ENCODE measurements around the gene OPTC.
"Not testable (repeated sequence)": the region's sequence is repeated elsewhere in the genome, so short reads cannot be mapped to it uniquely, and the experiment has no call there.

OPTC gene

DNA sequence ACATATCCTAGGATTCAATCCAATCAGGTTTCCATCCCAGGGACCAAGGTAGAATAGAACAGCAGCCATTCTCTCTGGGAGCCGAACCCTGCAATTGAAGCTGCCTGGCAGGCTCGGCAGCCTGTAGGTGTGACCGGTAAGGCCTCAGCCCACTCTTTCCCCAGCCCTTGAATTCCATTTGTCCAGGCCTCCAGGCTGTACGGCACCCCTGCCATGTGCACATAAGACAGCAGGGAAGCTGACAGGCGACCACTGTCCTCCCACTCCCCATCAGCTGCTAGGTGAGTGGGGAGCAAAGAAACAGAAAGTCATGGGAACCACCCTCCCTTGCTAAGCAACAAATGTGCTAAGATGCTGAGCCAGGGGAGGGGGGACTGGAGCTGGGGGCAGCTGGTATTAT, 23.0 kb downstream of the OPTC start:
- DNase-seq (ENCODE audit: low read depth in 2 of 2): no peak

DNA sequence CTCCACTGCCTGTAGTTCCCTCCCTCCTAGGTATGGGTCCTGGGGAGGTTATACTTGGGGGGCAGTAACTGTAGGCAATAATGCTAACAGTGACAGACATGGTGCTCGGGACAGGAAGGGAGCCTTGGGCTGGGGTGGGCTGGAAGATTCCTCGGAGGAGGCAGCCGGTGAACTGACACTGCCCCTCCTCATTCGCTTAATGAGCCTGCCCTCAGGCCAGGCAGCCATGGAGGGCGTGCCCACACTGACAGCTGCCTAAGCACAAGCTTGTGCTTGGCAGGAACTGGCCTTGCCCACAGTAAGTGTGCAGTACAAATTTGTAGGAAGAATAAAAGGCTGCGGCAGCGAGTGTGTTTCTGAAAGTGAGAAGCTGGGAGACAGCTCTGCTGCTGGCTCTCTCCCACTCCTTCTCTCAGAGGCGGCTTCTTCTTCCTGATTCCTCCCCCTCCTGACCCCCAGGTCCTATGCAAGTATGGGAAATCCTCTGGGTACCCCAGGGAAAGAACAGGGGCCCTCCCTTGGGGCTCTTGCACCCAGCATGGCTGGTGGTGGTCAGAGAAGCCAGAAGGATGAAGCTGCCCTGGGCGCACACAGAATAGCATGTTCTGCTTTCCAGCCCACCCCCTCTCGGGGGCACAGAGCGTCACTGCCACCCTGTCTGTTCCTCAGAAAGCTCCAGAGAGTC, 23.6 kb downstream of the OPTC start:
- DNase-seq (ENCODE audit: low read depth in 2 of 2): no peak

DNA sequence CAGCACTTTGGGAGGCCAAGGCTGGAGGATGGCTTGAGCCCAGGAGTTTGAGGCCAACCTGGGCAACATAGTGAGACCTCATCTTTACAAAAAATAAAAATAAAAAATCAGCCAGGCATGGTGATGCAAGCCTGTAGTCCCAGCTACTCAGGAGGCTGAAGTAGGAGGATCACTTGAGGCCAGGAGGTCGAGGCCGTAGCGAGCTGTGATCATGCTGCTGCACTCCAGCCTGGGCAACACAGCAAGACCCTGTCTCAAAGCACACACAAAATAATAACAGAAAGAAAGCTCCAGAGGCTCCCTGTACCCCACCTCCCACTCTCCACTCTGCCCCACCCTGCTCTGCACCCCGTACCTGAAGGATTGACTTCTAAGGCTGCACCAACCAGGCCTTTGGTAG, 24.2 kb downstream of the OPTC start:
- not testable (repeated sequence) for DNase-seq (ENCODE audit: low read depth in 2 of 2)

DNA sequence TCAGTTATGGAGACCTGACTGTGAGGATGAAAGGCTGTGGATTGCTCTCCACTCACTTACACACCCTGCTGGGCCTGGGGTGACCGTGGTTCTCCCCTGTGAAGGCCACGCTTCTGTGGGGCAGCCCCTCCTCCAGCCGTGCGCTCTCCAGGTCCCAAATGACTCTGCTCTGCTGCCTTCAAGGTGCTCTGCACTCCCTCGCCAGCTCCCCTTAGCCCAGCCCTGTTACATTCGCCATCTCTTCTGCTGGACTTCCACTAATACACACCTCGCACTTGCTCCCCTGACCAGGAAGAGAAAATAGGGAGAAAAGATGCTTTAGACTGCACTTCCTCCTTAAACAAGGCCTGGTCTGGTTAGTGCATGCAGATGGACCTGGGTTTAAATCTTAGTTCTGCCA, 24.6 kb downstream of the OPTC start:
- no peak for DNase-seq (ENCODE audit: low read depth in 2 of 2)

DNA sequence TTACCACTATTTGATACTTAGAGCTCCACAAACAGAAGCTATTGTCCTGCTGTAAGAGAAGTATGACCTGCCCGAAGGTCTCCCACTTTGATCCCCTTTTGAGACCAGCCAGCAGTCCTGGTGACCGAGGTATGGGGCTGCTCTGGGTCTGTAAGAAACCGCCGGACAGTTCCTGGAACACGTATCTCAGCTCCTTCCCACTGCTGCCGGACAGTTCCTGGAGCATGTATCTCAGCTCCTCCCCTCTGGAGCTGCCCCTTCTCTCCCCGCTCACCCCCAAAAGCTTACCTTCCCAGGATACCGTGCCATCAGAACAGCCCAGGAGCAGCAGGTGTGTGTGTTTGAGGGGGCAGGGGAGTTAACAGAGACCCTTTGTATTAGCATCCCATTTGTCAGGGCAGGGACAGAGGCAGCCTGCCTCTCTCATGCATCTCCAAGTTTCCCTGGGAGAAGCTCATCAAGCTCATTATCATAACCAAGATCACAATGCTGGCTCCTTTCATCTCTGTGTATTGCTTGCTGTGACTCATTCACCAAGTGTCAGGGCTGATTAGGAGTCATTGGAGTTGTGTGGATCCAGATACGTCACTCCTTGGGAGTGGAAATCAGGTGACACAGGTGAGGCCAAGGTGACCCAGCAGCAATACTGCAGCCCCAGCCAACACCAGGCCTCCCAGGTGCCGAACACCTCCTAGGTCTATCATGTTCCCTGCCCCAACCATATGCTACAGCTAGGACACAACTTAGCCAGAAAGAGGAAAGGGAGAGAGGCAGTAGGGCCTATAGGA, 25.3 kb downstream of the OPTC start:
- no peak for DNase-seq (ENCODE audit: low read depth in 2 of 2)

DNA sequence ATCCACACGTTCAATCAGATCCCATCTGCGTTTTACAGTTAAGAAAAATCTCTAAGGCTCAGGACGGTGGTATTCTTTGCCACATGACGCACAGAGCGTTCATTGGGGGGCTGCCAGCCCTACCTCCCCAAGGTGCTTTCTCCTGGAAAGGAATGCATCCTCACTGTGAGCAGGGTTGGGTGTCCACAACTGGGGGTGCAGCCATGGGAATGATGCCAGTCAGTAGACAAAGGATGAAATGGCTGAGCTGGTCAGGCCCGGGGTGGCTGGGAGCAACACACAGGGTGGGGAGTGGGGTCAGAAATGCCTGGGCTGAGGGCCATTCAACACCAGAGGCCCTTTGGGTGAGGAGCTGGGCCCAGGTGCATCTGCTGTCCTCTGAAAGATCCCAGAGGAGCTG, 25.9 kb downstream of the OPTC start:
- no peak for DNase-seq (ENCODE audit: low read depth in 2 of 2)

DNA sequence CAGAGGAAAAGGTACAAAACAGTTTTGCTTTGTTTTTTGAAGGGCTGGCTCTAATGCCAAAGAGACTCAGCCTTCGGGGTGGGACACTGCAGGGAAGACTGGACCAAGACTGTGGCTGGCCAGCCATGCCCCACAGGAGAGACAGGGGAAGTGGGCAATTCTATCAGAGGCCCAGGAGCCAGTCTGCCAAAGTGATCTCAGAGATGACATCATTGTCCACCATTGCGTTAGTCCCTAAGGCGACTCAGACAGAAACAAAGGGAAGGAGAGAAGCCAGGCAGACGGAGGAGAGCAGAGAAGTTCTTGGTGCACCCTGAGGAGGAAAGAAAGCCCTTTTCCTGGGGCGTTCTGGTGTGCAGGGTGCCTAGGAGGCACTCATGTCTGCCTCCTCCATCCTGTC, 26.4 kb downstream of the OPTC start:
- DNase-seq (ENCODE audit: low read depth in 2 of 2): no peak

DNA sequence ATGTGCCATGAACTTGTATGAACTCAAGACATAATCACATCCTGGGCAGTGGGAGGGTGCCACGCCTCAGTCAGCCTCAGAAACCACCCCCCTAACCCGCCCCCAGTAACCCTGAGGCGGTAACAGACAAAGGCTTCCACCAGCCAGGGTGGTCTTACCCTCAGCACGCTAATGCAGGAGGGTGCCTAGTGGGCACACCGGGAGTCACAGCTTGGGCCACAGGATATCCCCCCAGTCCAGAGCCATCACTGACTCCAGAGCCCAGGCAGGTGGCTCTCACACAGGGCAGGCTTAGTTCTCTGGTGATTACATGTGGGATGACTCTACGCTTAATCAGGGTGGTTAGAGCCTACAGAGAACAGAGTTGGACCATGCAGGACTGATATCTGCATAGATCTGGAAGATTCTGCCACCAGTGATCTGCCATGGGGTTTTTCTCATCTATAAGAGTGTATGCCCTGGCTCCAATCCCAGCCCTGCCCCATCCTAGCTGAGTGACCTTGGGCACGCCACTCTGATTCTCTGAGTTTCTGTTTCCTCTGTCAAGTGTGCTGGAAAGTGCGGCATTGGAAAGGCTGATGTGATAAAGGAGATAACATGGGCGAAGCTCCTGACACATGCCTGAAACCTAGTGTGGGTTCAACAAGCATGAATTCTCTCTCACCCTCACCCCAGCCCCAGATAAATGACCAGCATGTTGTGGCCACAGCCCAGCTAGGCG, 27.3 kb downstream of the OPTC start:
- DNase-seq (ENCODE audit: low read depth in 2 of 2): no peak

DNA sequence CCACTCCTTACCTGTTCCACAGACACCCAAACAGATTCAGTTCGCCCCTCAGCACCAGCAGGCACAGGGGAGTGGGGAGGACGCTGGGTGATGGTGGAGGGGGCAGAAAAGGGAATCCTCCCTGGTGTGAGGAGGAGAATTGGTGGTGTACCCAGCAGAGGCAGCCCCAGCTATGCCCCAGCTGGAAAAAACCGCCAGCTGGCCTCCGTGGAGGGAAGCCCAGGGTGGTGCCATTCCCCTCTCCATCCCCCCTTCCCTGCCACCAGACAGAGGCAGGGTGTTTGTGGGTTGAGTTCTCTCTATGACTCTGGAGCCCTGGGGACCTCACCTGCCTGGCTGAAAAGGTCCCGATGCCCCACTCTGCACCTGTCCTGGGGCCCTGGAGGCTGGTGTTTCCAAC, 27.9 kb downstream of the OPTC start:
- no peak for DNase-seq (ENCODE audit: low read depth in 2 of 2)

DNA sequence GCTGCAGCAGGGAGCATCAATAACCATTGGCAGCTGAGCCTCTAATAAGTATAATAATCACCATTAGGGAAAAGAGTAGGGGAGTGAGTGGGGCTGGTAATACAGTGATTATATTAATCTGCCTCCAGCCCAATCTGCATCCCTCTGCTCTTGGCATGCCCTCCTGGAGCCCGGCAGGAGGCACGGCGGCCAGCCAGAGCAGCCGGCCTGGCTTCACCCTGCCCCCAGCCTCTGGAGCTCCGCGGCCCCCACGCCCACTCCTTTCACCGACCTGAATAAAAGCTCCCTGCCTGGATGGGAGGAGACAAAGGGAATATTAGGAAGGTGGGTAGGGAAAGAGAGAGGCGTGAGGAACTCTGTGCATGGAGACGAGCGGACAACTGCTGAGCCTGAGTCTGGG, 28.3 kb downstream of the OPTC start:
- DNase-seq (ENCODE audit: low read depth in 2 of 2): no peak

DNA sequence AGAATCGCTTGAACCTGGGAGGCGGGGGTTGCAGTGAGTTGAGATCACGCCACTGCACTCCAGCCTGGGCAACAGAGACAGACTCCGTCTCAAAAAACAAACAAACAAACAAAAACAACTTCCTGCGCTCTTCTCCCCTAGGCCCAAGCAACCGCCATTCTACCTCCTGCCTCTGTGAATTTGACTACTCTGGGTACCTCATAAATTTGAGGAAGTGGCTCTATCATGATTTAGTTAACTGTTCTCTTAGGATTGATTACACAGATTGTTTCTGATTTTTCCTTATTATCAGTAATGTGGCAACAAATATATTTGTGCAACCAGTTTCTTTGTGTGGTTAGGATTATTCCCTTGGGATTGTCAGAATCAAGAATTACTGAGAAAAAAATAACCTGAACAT, 29.7 kb downstream of the OPTC start:
- DNase-seq (ENCODE audit: low read depth in 2 of 2): no peak

DNA sequence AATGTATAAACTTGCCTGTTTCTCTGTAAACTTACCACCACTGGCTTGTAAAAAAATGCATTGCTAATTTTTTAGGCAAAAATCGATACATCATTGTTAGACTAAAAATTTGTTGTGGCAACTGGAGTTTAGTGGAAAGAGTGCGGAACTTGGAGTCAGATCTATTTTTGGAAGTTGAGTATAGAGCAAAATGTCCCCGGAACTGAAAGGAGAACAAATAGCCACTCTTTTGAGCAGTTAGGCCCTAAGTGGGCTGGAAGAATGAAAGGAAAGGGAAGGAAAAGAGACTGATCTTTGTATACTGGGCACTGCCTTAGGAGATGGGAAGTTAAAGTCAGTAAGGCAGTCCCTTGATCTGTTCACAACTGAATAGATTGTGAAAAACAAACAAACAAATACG, 30.2 kb downstream of the OPTC start:
- no peak for DNase-seq (ENCODE audit: low read depth in 2 of 2)

DNA sequence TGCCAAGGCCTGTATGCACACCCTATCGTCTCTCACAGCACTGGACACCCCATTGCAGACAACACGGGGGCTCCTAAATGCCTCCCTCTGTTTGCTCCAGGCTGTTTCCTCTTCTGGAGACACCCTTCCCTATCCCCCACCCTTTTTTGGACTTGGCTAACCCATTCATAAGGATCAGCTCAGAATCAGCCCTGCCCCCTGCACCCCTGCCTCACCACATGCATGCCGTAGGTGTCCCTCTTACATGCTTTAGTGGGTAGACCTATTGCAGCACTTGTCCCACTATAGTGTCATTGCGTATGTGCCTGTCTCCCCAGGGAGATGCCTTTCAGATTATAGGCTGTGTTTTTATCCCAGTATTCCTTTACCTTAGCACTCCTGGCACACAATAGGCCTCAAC, 30.9 kb downstream of the OPTC start:
- no peak for DNase-seq (ENCODE audit: low read depth in 2 of 2)

DNA sequence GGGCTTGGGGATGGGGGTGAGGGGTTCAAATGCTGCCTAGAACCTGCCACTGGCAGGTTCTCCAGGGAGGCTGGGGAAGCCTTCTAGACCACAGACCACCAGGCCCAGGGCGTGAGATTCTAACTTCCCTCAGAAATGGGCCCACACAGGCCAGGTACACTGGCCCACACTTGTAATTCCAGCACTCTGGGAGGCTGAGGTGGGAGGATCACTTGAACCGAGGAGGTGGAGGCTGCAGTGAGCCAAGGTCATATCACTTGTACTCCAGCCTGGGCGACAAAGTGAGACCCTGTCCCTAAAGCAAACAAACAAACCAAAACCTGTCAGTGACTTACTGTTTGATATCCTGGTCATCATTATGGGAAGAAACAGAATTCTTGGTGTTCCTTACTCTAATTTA, 31.7 kb downstream of the OPTC start:
- DNase-seq (ENCODE audit: low read depth in 2 of 2): no peak

DNA sequence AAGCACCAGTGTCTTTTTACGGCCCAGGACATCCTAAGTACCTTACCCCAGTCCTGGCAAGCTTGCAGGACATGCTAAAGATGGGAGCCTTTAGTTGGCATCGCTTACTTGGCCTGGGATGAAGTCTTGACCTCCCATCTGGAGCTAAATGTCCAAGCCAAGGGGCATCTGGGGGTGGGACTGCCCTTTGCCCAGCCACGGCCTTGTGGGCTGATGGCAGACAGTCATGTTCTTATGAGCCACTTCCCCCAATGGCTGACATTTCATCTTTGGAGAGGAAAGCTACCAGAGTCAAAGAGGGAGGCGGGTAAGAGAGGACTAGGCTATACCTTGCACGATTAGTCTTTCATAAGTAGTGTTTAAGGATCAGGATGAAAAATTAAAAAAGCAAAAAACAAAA, 32.2 kb downstream of the OPTC start:
- no peak for DNase-seq (ENCODE audit: low read depth in 2 of 2)

DNA sequence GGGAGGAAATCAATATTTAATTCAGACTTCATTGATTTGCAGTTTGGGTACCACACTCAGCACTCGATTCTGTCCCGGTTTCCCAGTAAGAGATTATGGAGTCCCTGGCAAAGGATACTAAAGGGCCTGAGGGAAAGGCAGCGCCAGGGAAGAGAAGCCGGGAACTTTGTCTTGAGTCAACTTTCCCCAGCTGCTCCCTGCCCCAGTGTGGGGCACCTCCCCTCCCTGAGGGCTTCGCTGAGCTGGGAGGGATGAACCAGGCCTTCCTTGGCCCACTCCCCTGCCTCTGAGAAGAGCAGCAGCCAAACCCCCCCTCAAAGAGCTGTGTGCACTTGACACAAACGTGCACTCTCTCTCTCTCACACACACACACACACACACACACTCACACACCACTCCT, 32.6 kb downstream of the OPTC start:
- DNase-seq (ENCODE audit: low read depth in 2 of 2): no peak

DNA sequence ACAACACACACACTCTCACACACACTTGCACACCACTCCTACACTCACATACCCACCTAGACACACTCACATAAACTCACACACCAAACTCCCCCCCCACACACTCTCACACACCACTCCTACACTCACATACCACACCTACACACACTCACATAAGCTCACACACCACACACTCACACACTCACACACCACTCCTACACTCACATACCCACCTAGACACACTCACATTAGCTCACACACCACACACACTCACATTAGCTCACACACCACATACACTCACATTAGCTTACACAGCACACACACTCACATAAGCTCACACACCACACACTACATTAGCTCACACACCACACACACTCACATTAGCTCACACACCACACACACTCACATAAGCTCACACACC, 33.1 kb downstream of the OPTC start:
- DNase-seq (ENCODE audit: low read depth in 2 of 2): no peak

DNA sequence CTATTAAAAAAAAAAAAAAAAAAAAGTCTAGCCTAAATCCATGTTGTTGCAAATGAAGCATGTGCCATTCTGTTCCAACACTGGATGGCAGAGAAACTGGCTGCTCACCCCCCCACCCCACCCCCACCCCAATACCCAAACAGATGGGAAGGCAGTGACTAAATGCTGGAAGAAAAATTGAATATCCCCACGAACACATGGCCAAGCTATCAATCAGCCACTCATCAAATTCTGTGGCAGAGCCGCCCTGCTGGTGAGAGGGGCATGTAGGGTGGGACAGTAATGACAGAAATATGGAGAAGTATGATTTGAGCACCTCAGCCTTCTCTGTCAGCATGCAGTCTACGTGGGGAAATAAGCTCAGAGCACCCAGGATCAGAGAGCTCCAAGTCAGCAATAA, 34.1 kb downstream of the OPTC start:
- DNase-seq (ENCODE audit: low read depth in 2 of 2): no peak

DNA sequence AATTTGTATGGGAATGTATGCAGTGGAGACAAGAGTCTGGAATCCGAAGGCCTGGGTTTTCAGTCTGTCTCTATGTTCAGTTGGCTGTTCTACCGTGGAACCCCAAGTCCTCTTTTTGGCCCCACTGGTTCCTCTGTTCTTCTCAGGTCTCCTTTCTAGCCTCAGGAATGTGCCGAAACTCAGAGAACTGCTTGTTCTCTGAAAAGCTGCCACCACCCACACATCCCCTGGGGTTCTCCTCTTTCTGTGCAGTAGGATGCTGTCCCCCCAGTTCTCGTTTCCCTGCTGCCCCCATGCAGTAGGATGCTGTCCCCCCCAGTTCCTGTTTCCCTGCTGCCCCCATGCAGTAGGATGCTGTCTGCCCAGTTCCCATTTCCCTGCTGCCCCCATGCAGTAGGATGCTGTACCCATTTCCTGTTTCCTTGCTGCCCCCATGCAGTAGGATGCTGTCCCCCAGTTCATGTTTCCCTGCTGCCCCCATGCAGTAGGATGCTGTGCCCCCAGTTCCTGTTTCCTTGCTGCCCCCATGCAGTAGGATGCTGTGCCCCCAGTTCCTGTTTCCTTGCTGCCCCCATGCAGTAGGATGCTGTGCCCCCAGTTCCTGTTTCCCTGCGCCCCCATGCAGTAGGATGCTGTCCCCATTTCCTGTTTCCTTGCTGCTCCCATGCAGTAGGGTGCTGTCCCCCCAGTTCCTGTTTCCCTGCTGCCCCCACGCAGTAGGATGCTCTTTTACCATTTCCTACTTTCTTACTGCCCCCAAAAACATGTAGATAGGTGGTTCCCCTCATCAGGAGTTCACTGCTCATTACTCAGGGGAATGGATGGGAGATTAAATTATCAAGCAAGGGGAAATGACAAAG, 35.3 kb downstream of the OPTC start:
- DNase-seq (ENCODE audit: low read depth in 2 of 2): no peak

DNA sequence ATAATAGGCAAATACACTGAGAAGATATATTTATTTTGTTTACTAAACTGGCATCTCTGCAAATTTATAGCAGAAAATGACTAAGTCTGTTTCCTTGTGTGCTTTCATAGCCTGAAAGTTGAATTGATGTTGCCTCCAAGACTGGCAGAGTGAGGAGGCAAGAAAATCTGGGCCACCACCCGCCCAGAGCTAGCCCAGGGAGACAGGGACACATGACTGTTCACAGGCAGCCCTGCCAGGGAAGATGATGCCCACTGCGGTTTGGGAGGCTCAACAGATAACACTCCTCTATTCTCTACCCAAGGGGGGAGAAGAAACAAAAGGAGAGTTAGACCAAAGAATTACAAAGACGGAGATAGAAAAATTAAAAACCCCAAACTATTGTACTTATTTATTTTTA, 37.1 kb downstream of the OPTC start:
- no peak for DNase-seq (ENCODE audit: low read depth in 2 of 2)

DNA sequence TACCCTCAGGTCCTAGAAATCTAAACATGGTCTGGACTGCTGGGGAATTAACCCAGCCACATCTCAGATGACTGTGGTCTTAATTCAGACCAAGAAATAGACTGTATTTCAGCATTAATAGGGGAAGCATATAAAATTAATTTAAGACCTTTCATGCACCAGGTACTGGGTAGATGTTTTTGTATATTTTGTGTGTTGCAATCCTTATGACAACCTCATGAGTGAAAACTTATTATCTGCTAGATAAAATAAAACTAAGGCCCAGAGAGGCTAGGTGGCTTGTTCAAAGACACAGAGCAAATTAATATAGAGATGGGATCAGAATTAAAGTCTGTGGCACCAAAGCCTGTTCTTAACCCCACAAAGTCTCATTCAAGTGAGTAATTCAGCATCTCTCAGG, 40.1 kb downstream of the OPTC start:
- no peak for DNase-seq (ENCODE audit: low read depth in 2 of 2)

DNA sequence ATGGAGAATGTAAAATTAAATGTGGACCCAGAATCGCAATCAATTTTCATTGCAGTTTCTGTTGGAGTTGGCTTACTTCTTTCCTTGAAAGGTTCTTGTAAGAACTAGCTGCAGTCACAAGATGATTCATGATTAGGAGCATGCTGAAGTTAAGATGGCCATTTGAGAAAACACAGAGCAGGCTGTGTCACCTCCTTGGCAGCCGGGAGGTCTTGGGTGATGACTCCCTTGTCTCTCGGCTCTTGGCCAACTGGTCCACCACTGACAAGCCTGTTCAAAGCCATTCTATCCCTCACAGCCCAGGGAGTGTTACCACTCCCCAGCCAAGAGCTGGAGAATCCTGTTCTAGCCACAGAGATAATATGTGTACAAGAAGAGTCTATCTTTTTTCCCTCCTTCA, 40.6 kb downstream of the OPTC start:
- no peak for DNase-seq (ENCODE audit: low read depth in 2 of 2)
